Measurements from ENCODE around the gene OSBPL10.

Gene OSBPL10

GRCh38 chr3:31732548-31732947 lies 248.5 kb downstream of the OSBPL10 start:
- no peak for DNase-seq

- no peak for DNase-seq
Observed at GRCh38 chr3:31729573-31729972, 251.5 kb downstream of the OSBPL10 start.

- DNase-seq: no peak
Observed at GRCh38 chr3:31729082-31729481, 252.0 kb downstream of the OSBPL10 start.

GRCh38 chr3:31728403-31728802 lies 252.7 kb downstream of the OSBPL10 start:
- DNase-seq: no peak

GRCh38 chr3:31725976-31726375 lies 255.1 kb downstream of the OSBPL10 start:
- DNase-seq: no peak

- DNase-seq: no peak
Observed at GRCh38 chr3:31725568-31725967, 255.5 kb downstream of the OSBPL10 start.

GRCh38 chr3:31724651-31725050 lies 256.4 kb downstream of the OSBPL10 start:
- peak; percentile 40 for DNase-seq

GRCh38 chr3:31724116-31724515 lies 256.9 kb downstream of the OSBPL10 start:
- no peak for DNase-seq

GRCh38 chr3:31723701-31724100 lies 257.4 kb downstream of the OSBPL10 start:
- no peak for DNase-seq

GRCh38 chr3:31721676-31722075 lies 259.4 kb downstream of the OSBPL10 start:
- no peak for DNase-seq

- no peak for DNase-seq
Observed at GRCh38 chr3:31714495-31715280, 266.4 kb downstream of the OSBPL10 start.

- DNase-seq: no peak
Observed at GRCh38 chr3:31713816-31714215, 267.2 kb downstream of the OSBPL10 start.

GRCh38 chr3:31710123-31710803 lies 270.8 kb downstream of the OSBPL10 start:
- no peak for DNase-seq

GRCh38 chr3:31709526-31709925 lies 271.5 kb downstream of the OSBPL10 start:
- no peak for DNase-seq

- no peak for DNase-seq
Observed at GRCh38 chr3:31709005-31709404, 272.1 kb downstream of the OSBPL10 start.

GRCh38 chr3:31707286-31707685 lies 273.8 kb downstream of the OSBPL10 start:
- DNase-seq: no peak

GRCh38 chr3:31705736-31706135 lies 275.3 kb downstream of the OSBPL10 start:
- DNase-seq: no peak

GRCh38 chr3:31704591-31705179 lies 276.4 kb downstream of the OSBPL10 start:
- peak; percentile 85 for DNase-seq

GRCh38 chr3:31704156-31704555 lies 276.9 kb downstream of the OSBPL10 start:
- no peak for DNase-seq

GRCh38 chr3:31701286-31701685 lies 279.8 kb downstream of the OSBPL10 start:
- DNase-seq: no peak

- DNase-seq: no peak
Observed at GRCh38 chr3:31699309-31699953, 281.6 kb downstream of the OSBPL10 start.

GRCh38 chr3:31696815-31697548 lies 284.1 kb downstream of the OSBPL10 start:
- DNase-seq: no peak

GRCh38 chr3:31696009-31696297 lies 285.1 kb downstream of the OSBPL10 start:
- no peak for DNase-seq
